SK-N-DZ (cell line): ENCODE data around the gene DNAJC15. TPM values are rescaled to one million over a fixed set of nuclear protein-coding genes. Genes with fewer than 3 reads are reported as not detected.
"Not testable (repeated sequence)": the region's sequence is repeated elsewhere in the genome, so short reads cannot be mapped to it uniquely, and the experiment has no call there.

ENCODE experiments used
- DNase-seq: peaks from one replicate; pipeline ENCODE4 v3.0.0-alpha.2; 2015; ENCODE audit warnings: low spot score
- polyA plus RNA-seq, 2 experiments: library from polyadenylated mRNA; depleted of rRNA; stranded (reverse); fragments of >200 nt; gene quantifications; 2 replicates each; pipeline ENCODE4 v1.2.3, GENCODE V29; 2014

Gene DNAJC15
- not detected in 2 replicates for polyA plus RNA-seq (2014; cell fraction: cytosol; rRNA removed)
- polyA plus RNA-seq (2014; cell fraction: nucleus; rRNA removed), result 0.02 TPM in 1 of 2 replicates, not detected in the other

DNA sequence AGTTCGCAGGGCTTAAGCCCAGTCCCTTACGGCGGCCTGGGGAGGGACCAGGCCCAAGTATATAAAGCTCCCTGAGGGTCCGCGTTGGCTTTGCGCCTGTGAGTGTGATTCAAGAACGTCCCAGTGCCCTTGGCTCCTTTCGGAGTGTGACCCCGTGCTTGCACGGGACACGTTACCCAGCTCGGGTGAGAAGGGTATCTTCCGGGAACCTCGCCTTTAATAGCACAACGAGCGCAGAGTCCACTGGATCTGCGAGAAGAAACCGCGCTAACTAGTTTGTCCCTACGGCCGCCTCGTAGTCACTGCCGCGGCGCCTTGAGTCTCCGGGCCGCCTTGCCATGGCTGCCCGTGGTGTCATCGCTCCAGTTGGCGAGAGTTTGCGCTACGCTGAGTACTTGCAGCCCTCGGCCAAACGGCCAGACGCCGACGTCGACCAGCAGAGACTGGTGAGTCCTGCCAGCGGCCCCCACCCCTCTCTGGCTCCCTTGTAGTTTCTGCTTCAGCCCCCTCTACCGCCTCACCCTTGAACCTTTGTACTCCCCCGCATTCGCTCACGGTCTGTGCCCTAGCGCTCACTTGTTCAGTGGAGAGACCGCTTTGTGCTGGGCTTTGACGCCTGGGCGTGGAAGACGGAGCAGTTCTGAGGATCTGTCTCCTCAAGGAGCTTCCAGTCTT, at the start of gene DNAJC15:
TSS of gene DNAJC15 (plus strand) at position 298 of the 675 bp plus-strand sequence. CDS start at position 339, 41 bp downstream.
- DNase-seq, result no peak

DNA sequence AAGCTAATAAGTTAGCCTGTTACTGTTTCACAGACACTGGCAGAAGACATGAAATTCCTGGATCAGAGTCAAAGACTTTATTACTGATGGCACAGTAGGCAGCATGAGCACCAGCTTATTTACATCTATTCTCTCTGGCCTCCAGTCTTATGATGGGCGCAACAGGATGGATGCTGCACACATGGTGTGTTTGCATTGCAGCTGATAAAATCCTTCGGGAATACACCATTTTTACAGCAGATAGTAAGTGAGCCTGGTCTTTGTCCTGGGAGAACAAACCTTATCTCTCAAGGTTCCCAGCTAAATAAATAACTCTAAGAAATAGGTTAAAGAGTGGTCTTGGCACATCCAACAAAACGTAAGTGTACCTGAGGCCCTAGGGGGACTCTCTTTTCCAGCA, 47.3 kb upstream of the DNAJC15 start:
- DNase-seq, result no peak

DNA sequence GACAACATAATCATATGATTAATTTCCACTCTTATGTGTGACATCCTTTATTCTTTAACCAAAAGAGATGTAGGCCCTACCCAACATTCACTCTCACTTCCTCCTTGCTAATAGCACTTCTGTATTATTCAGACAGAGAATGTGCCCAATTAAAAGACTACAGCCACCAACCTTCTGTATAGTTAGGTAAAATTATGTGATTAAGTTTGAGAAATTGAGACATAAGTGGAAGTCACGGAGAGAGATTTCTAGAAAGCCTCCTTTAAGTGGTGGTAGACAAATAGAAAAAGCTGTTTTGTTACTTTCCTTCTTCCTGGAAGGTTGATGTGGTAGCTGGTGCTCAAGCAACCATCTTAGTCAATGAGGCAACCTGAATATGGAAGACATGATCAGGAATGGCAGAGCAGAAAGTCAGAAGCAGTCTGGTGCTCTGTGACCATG, 46.1 kb upstream of the DNAJC15 start:
- DNase-seq, result no peak

DNA sequence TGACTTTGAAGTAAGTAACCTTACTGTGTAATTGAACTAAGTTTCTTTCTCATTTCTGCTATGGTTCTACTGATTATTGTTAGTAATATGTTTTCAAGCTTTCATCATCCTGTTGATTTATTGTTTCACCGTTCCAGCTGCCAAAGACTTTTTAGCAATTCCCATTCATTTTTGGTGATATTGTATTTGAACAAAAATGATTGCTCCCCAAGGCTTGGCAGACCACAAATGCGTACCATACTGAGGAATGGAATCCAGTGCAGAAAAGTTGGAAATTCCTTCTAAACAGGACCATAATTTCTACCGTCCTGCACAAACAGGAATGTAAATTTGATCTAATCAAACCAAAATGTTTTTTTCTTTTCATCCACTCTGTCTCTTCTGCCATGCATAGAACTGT, 42.1 kb upstream of the DNAJC15 start:
- DNase-seq, result no peak

DNA sequence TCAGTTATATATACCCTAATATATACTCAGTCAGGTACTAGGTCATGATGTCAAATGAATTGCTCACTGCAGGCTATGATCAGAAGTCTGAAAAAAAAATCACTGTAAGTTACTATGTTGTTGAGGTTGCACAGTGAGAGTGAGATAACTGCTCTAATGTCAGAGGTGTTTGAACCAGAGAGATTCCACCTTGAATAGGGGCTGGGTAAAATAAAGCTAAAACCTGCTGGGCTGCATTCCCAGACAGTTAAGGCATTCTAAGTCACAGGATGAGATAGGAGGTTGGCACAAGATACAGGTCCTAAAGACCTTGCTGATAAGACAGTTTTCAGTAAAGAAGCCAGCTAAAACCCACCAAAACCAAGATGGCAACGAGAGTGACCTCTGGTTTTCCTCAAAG, 41.5 kb upstream of the DNAJC15 start:
- DNase-seq, result no peak

DNA sequence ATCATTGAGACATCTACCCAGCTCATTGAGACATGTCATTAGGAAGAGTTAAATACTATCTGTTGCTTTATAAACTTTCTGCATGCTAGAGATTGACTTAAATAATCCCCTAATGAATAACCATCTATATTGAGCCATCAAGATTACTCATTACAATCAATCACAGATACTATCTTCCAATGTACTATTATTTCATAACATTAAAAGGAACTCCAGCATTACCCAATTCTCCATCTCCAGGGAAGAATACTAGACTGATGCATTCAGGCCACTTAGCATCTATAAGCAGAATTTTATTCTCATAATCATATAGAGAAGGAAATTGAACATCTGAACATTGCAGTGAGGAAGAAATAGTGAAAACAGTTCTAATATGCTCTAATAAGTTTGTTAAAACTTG, 39.4 kb upstream of the DNAJC15 start:
- DNase-seq, result no peak

DNA sequence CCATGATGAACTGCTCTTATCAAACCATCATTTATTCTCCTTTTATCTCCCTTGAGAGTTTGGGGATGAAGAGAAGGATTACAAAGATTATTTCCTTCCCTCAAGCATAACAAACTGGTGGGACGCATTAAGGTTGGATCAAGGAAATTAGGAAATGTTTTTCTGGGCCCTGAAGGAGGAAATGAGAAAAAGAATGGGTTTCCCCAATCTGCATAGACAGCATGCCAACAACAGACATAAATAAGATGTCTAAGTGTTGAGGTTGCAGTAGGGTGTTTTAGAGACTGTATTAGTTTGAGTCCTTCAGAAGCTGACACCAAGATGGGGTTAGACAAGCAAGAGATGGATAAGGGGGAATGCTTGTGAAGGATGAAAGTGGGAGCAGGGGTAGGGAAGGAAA, 38.7 kb upstream of the DNAJC15 start:
- no peak for DNase-seq

DNA sequence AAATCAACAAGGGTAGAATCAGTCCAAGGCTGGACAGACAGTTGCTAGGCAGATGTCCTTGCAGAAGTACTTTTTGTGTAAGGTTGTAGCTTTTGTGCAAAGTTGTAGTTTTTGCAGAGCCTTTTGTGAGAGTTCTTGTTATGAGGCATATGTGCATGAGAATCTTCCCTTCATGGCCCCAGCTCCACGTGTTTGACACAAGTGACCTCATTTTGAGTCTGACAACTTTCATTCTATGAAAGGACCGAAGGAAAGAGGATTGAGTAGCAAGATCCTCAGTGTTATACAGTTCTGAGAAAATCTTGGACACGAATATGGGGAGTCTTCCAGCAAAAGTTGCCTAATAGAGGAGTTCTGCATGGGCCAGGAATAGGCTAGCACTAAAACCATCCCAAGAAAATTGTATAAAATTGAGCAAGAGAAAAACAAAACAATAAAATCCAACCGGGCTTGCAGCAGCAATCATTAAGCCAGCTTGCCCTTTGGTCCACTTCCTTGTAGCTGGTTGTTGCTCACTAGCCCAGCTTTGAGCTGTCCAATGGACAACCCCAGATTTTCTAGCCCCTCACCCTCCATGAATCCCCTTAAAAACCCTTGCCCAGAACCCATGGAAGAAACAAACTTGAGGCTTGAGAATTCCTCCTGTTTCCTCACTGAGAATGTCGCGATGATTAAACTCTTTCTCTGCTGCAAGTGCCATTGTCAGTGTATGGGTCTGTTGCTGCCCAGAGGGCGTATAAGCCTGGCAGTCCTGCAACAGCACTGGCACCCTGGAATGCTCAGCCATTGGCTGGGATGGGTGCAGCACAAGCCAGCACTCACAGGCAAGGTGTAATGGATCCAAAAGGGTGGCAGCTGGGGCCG, 37.8 kb upstream of the DNAJC15 start:
- no peak for DNase-seq

DNA sequence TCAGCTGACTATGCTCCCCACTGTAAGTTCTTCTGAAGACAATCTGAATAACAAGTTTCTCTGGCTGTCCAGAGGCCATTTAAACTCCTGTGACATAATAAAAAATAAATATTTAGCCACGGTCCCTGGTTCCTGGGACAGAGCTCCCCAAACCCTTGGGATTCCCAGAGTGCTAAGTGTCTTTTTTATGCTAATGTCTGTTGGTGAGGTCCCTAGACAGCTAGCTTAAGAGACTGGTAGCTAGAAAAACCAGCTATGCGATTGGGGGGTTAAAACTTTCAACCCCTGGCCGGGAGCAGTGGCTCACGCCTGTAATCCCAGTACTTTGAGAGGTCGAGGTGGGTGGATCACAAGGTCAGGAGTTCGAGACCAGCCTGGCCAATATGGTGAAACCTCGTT, 37.2 kb upstream of the DNAJC15 start:
- no peak for DNase-seq

DNA sequence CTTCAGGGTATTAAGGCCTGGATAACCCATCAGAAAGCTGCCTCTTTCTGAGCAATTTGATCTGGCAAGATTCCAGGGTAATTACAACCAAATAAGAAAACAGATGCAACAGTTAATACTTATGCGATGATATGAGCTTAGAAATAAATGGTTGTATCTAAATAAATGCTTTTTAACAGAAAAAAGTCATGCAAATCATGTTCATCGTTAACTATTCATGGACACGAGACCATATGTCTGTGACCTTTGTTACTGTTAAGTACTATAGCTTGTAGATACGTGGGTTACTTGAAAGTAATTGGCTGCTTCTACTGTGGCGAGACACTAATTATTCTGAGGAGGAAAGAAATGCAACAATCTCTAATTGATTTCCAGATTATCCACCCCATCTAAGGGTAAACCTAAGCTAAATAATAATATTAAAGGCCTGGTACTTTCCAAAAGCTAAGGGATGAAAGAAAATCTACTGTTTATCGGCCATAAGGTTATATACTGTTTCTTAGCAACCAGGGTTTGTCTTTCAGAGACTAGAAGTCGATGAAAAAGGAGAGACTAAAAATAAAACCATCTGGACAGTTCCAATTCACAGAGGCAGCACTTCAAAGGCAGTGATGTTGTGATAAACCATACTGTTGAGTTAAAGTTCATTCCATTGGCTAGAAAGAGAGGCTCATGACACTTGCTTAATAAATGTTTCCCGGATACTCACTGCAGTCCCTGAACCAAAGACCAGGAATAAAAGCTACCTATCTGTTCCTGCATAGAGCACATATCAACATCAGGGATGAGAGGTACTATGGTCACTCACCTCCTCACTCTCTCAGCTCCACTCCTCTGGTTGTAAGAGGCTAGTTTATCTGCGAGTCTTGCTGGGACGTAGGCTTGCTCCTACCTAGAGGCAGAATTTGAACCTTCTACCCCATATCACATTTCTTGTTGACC, 32.8 kb upstream of the DNAJC15 start:
- no peak for DNase-seq

DNA sequence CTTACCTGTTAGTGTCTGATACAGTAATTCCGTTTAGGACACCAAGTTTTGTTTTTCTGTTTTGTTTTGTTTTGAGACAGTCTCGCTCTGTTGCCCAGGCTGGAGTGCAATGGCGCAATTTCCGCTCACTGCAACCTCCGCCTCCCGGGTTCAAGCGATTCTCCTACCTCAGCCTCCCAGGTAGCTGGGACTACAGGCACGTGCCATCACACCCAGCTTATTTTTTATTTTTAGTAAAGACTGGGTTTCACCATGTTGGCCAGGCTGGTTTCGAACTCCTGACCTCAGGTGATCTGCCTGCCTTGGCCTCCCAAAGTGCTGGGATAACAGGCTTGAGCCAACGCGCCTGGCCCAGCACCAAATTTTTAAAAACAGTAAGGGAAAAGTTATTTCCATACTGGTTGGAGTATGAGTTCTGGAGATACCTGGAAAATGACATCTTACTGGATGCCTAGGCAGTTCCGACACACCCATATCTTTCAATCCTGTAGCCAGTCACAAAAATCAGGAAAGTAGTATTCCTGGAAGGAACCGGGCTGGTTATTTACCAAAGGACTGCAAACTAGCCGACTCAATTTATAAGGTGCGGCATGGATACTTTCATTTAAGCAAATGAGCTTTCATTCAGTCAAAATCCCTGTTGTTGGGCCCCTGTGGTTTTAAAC, 32.0 kb upstream of the DNAJC15 start:
- not testable (repeated sequence) for DNase-seq

DNA sequence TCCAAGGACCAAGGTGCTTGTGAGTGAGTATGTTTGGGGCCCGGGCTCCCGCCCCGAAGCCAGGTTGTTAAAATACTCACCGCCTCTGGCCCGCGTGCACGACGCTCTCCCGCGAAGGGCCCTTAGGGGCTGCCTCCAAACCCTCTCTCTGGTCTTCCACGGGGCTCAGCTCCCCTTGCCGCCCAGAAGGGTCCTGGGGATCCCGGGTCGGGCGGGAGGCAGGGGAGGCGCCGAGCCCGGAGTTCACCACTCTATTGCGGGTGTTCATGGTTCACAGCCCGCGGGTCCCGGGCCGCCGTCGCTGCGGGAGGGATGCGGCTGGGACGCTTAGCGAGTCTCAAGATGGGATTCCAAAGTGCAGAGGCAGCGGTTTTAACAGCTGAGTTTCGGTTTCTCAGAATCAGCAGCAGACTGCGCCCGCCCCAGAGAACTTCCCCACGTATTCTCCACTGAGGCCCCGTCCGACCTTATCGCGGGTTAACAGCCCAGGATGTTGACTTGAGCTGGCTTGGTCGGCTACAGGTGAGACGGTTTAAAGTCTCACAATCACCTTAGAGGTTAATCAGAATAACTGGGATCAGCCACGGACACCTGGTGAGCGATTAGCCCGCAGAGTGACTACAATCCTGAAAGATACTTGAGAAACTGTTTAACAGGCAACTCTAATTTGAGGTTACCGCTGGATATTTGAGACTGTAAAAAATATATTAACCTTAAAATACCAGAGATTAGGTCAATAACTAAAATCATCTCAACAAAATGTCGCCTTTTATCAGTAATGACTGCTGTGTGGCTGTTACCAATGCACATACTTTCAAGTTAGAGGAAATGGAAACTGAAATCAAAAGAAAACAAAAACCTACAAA, 31.3 kb upstream of the DNAJC15 start, which contains the start of gene EPSTI1:
TSS of gene EPSTI1 (minus strand) at position 344 of the 866 bp plus-strand sequence. CDS start at position 268, 76 bp downstream.
- no peak for DNase-seq

DNA sequence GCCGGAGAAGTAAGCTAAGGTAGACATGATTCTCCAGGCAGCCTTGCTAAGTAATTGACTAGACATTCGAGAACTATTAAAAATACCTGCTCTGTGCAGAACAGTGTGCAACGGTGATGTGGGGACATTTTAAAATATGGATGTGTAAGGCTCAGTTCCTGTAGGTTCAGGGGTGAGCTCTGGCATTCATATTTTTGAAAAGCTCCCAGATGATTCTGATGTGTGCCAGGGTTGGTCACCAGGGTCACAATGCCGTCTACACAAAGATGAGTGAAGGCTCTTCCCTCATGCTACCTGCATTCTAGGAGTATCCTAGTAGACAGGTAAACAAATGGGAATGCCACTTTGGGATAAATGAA, 30.6 kb upstream of the DNAJC15 start:
- no peak for DNase-seq

DNA sequence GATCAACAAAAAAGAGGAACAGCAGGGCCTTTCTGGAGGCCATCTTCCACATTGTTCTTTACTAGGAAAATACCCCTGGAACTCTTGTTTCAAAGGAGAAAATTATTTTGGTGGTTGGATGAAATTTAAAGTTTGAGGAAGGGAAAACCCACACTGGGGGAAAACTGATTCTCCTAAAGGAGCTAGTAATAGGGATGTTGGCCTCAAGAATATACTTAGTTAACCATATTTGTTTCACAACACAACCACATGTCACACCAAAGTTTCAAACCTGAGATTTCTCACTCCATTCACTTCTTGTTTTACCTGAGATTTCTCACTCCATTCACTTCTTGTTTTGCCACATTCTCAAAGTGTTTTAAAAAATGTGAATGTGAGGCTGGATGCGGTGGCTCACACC, 28.5 kb upstream of the DNAJC15 start:
- DNase-seq, result no peak

DNA sequence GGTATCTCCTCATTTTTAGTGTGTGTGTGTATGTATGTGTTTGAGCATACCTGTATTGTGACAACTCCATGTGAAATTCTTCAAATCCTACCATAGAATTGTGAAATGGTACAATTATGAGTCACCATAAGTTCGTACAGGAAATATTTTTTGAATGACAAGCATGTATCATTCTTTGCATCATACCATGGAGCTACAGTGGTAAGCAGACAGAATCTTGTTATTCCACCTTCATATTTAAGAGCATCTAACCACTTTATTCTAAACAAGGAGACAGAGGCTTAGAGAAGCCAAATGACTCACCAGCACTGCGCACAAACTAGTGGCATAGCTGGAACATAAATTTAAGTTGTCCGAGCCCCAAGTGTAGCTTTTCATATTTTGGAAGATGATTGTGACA, 26.8 kb upstream of the DNAJC15 start:
- DNase-seq, result no peak

DNA sequence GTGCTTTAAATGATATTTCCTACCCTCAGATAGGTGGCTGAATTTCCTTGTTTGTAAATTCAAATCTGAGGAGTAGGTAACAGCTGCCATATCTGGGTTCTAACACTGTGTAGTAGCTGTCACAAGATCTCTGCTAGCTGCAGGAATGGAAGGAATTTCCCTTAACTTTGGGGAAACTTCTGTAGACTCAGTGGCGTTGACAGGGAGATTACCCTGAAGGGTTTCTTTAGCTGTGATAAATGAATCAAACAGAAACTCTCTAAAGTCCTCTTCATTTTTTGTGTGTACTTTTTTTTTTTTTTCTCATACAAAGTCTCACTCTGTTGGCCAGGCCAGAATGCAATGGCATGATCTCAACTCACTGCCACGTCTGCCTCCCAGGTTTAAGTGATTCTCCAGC, 26.0 kb upstream of the DNAJC15 start:
- no peak for DNase-seq

DNA sequence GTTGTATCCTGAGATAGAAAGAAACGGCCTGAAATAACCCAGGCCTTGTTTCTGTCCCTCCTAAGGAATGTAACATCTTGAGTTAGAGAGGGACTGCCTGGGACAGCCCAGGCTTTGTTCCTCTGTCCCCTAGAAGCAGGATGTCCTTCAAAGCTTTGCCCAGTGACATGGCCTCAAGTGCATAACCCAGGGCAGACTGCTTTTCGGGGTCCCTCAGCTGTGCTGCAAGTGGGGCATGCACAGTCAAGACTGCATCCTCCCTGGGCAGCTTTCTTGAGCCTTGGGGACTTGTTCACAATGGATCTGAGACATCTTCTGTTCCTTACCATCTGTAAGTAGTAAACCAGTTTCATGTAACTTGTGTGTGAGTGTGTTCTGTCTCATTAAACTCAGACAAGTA, 23.9 kb upstream of the DNAJC15 start:
- DNase-seq, result no peak

DNA sequence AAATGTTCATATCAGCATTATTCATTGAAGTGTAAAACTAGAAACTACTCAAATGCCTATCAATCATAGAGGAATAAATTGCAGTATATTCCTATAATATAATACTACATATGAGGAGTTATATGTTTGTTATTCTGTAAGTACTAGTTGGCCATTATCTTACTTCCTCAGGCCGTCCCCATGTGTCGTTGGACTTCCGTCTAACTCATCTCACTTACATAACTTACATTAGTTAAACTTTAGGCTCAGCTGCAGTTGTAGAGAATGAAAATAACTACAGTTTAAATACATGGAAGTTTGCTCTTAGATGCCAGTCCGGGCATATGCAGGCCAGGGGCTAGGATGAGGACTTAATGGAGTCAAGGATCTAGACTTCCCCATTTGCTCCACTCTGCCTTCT, 22.7 kb upstream of the DNAJC15 start:
- no peak for DNase-seq

DNA sequence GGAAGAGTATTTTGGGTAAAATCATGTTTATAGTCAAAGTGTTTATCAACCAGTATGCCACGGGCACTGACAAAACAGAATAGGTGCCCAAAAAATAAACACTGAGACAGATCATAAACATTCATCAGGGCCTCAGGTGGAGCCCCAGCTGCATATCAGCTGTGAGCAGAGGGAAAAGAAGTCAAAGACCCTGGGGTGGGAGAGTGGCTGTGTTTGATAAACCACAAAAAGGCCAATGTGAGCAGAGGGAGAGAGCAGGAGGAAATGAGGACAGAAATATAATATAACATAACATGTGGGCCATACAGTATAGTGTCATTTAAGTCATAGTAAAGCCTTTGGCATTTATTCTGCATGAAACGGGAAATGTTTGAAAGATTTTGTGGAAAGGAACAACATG, 21.4 kb upstream of the DNAJC15 start:
- no peak for DNase-seq

DNA sequence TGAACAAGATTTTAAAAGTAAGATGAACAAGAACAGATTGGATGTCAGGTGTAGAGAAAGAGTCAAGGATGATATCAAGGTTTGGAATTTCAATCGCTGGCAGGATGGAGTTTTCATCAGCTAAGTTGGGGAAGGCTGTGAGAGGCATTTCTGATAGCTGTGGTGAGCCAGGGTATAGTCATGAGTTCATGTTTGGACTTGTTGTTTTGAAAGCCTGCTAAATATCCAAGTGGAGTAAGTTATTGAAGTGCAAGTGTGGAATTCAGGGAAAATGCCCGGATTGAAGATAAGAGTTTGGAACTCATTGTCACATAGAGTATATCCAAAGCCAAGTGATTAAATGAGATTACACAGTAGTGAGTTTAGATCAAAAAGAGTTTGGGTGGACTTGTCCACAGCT, 20.4 kb upstream of the DNAJC15 start:
- no peak for DNase-seq
